GM21515 (cell line): ENCODE results near the gene TDRD10.

Experiments
- ATAC-seq: cut with Tn5 transposase; IDR thresholded peaks from one replicate; pipeline ENCODE4 v1.9.1; 2021; ENCODE audit not compliant: unreplicated experiment

The TDRD10 gene

DNA sequence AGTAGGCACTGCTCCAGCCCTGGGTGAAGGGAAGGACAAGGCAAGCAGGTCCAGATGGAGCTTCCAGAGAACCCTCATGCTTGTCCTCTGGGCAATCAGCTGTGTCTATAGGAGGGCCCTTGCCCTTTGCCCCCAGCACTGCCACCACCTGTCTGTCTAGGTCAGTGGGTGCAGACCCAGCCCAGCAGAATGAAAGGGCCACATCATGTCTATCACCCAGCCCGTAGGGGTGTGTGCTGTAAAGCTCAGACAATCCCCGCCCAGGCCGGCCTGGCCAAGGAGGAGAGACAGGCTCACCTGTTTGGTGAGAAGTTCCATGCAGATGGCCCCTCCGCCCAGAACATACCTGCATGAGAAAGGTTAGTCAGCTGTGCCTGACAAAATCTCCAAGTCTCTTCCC lies 49.5 kb downstream of the TDRD10 start:
- no peak for ATAC-seq

DNA sequence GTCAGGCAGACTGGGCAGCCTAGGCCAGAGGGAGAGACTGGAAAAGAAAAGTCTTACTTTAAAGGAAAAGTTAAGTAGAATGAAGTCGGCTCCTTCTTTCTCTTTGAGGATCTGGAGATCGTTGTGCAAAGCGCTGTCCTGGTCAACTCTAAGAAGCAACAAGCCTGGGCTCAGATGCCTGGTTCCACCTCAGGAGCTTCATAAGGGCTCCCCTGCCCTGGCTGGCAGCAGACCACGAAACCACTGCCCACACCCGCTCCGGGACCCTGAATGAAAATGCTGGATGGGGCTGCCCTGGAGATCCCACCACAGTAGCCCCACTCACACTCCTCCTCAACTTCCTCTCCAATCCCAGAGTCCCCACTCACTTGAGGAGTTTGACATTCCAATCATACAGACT lies 50.0 kb downstream of the TDRD10 start:
- ATAC-seq, result no peak

DNA sequence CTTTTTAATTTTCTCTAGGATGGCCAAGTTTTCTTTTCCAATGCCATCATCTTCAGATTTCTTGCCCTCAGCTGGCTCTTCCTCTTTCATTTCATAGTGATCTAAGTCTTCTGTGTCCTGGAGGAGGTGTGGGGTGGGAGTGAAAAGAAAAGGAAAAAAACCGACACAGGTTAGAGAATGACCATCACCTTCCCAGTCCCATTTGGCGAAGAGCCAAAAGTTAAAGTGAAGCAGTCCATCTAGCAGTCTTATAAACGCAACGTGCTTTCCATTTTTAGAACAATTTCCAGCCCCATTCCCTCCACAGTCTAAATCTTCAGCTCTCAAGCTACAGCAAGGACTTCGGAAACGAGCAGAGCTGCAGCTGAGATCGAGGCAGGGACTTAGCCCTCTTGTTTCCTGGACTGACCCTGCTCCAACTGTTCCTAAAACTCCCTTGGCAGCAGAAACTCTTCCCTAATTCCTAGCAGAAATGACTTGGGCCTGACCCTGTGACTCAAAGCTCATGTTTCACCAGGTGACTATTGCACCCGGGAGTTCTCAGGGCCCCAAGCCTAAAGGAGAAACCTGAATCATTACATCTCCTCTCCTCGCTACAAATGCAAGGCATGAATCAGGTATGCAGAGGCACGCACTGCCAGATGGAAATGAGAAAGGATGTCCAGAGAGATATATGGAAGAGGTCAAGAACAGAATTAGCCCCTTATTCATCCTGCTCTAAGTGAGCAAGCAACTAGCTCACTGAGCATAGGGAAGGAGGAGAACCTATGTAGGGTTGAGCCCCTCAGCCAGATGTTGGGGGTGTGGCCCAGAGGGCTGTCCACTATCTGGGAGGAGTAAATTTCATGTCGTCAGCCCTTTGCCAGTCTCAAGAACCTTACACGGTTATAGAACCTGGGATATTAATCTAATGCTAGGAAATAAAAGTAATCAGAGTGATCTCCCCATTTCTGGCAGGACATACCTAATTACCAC lies 51.3 kb downstream of the TDRD10 start:
- ATAC-seq, result no peak

DNA sequence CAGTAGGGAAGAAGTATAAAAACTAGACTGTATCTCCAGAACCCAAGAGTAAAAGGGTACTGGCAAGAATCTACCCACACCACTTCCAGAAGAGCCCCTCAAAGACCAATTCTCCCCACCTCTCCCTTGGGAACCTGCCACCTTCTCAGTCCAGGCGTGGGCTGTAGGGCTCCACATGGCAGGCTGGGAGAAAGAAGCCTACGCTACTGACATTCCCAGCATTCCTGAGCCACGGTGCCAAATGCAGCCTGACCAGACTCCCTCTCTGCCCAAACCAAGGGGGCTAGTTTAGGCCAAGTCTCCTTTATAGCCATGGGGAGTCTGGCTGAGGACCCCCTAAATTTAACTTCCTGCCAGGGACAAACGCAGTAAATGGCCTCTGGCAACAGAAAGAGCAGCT lies 54.4 kb downstream of the TDRD10 start:
- ATAC-seq, result no peak

DNA sequence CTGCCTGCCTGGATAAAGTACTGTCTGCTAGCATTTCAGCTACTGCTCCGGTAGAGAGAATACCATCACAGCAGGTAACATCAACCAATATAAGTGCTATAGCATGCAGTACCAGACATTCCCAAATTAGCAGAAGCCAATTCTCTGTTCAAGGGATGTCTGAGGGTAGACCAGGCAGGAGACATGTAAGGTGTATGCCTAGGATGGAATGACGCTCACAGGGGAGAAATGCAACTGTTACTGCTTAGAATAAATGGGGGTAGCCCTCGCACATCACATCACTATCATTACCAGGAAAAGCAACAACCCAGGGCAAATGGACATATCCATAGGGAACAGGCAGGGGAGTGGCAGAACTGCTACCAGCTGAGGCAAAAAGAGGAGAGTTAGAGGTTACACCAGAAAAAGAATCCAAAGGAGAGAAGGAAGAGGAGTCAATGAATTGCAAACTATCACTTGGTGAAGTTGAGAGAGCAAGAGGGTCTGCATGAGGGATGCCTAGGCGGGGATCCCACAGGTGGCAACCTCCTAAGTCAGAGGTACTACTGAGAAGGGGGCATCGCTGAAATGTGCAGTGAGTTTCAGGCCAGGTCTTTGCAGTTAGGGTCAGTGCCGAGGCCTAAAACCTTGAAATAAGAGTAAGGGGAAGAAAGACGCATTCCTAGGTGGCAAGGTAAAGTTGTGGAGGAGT lies 55.4 kb downstream of the TDRD10 start:
- no peak for ATAC-seq

DNA sequence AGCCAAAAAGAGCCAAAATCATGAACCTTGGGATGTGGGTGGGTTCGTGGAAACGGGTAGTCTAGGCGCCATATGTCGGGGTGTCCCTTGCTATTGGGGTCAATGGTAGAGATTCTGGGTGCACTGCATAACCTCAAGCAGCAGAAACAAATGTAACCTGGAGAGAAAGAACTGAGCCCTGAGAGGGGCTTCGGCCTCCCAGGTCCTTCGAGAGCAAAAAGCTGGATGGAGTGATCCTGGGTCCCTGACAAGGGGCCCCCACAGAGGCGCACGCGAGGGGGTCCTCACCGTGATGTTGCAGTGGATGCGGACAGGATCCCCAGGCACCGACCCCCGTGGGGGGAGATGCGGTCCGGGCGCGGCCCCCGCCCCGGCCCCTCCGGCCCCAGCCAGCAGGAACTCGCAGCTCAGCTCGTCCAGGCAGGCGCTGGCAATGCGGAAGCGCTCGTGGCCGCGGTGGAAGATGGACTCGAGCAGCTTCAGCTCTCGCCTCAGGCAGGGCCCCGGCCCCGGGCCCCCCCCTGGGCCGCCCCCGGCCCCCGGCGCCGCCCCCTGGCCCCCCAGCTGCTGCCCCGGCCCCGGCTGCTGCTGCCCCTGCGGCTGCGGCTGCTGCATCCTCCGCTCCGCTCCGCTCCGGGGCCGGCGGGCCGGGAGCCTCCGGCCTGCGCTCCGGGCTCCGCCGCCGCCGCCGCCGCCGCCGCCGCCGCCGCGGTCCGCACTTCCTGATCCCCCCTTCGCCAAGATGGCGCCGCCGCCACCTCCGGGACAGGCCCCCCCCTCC lies 56.1 kb downstream of the TDRD10 start, which contains the start of gene UBE2Q1:
TSS of gene UBE2Q1 (minus strand) at position 724 of the 781 bp plus-strand sequence. CDS start at position 615, 109 bp downstream.
- peak; percentile 18 for ATAC-seq

DNA sequence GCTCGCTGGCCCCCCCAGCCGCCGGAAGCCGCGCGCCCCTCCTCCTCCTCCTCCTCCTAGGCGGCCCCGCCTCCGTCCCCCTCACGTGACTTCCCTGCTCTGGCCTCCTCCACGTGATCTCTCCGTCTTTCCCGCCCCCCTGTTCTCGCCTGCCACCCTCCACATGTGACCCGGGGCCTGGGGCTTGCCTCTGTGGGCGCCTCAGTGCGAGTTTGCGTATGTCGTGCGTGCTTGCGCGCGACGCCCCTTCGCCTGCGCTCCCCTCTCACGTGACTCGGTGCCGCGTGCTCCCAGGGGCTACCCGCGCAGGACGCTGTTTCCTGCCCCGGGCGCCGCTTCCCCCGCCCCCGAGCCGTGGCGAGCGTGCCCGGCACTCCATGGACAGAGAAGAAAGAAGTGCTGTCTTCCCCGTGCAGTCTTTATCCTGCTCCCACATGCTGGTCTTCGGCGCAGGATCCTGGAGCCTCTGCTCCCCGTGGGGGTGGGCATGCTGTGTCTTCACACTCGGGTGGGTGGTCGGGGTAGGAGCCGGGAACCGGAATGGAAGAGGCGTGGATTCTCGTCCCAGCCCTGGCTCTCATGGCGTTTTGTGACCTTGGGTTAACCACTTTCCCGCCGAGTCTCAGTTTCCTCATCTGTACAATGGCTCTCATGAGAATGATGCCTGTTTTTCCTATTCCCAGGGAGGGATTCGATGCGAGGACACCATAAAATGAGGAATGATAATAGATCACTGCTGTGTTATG lies 56.9 kb downstream of the TDRD10 start:
- ATAC-seq, result peak; percentile 83

DNA sequence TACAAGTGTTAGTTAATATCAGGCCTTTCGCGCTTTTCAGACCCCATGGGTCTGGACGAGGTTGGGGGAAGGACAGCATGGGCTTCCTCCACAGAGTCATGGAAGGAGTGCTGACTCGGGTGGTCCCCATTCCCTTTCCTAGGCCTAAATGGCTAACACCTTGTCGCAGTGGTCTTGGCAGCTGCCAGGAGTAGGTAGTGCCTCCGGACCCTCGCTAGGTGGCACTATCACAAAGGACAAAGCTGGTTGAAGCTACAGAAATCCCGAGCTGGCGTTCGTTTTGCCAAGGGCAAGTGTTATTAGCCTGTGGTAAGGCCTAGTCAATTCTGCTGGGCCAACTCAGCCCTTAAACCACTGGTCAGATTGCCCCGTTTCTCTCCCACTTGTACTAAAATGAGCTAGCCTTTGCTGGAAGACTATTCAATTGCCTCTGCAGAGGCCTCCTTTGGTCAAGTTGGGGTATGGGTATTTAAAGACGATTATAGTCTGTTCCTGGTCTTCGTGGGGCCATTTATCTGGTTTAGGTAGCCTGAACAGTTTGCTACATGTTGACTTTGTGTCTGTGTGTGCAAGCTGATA lies 57.5 kb downstream of the TDRD10 start:
- ATAC-seq, result peak; percentile 45

DNA sequence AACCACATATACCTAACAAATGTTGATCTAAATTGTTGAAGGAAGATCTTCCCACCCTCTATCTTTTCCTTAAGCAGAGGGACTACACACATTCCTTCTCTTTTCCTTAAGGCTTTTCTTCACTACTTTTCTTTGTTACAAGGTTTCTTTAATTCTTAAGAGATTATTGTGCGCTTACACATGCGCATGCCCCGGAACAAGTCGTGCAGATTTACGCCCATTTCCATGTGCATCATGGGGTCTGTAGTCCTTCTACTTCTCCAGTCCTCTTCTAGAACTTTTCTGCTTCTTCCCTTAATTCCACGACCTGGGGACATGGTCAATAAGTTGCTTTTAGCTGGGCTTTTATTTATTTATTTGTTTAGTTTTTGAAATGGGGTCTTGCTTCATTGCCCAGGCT lies 63.9 kb downstream of the TDRD10 start:
- no peak for ATAC-seq

DNA sequence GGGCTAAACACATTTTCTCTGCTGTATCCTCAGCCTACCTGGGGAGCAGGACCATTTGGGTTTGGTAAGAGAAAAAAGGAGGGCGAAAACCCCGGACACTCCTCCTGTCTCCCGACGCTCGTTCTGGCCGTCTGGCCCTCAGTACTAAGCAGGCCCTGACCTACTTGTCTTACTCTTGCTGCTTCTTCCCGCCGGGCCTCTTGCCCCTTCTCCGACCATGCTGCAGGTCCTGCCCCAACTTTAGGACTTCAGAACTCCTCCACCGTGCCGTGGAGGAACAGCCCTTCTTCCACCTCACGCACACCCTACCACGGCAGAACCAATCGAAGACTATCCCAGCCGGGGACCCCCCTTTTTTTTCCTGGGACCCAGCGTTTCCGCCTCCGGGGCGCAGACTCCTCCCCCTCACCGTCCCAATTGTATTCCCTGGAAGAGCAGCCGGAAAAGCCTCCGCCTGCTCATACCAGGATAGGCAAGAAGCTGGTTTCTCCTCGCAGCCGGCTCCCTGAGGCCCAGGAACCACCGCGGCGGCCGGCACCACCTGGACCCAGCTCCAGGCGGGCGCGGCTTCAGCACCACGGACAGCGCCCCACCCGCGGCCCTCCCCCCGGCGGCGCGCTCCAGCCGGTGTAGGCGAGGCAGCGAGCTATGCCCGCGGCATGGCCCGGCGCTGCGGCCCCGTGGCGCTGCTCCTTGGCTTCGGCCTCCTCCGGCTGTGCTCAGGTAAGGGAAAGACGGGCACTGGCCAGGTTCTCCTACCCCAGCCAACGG lies 65.6 kb downstream of the TDRD10 start, which contains the start of gene CHRNB2:
TSS of gene CHRNB2 (plus strand) at position 393 of the 771 bp plus-strand sequence. CDS start at position 660, 267 bp downstream.
- no peak for ATAC-seq

DNA sequence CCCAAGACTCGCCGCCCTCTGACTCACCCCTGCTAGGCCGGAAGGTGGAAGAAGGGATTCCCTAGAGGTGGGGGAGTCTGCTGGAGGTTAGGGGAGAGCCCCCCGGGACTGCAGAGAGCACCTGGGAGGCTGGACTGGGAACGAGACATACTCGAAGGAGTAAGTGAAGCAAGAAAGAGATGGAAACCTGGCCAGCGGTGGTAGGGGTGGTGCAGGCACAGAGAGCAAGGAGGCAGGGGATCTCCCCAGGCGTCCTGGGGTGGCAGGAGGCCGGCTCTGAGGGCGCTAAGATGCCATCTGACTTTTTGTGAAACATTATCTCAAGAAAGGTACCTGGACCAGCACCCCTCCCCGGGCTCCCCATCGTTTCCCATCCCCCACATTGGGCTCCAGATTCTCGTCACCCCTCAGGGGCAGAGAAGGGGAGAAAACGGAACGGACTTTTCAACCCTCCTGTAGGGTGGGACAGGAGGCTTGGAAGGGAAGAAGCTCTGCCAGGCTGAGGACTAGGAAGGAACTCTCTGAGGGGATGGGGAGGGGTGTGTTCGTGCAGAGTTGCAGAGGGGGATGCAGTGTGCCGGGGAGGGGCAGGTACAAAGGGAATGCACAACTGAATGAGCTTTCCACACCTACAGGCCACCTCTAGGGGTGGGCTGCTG lies 66.3 kb downstream of the TDRD10 start:
- ATAC-seq, result no peak

DNA sequence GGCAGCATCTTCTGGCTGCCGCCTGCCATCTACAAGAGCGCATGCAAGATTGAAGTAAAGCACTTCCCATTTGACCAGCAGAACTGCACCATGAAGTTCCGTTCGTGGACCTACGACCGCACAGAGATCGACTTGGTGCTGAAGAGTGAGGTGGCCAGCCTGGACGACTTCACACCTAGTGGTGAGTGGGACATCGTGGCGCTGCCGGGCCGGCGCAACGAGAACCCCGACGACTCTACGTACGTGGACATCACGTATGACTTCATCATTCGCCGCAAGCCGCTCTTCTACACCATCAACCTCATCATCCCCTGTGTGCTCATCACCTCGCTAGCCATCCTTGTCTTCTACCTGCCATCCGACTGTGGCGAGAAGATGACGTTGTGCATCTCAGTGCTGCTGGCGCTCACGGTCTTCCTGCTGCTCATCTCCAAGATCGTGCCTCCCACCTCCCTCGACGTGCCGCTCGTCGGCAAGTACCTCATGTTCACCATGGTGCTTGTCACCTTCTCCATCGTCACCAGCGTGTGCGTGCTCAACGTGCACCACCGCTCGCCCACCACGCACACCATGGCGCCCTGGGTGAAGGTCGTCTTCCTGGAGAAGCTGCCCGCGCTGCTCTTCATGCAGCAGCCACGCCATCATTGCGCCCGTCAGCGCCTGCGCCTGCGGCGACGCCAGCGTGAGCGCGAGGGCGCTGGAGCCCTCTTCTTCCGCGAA lies 69.4 kb downstream of the TDRD10 start:
- no peak for ATAC-seq

DNA sequence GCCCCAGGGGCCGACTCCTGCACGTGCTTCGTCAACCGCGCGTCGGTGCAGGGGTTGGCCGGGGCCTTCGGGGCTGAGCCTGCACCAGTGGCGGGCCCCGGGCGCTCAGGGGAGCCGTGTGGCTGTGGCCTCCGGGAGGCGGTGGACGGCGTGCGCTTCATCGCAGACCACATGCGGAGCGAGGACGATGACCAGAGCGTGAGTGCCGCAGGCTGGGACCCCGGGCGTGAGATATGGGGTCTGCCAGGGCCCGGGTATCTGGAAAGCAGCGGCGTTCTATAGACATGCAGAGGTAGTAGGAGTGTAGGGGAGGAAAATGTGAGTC lies 69.9 kb downstream of the TDRD10 start:
- ATAC-seq, result no peak

DNA sequence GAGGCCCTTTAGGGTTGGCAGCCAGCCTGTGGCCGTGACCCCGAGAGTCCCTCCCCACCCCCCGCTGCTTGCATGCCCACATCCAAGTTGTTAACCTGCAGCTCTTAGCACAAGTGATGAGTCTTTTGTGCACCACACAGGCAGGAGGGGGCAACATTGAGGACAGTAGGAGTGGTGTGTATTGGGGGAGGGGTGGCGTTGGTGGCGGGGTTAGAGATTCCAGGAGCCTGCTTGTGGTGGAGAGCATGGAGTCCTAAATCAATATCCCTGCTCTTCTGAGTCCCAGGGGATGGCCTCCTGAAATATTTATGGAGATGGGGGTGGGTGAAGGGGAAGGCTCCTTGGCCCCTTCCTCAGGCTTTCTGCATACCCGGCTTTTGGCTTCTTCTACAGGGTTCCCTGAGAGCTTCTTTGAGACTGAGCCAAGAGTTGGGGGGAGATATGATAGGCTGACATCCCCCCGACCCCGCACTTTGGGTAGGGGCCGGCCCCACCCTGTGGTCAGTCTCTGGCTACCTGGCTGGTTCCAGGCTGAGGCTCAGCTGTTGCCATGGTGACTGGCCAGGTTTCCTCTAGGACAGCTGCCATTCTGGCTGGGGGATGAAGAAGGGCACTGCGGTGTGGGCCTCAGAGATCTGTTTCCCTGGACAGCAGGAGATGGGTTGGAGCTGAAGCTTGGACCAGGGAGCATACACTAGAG lies 70.6 kb downstream of the TDRD10 start:
- no peak for ATAC-seq

DNA sequence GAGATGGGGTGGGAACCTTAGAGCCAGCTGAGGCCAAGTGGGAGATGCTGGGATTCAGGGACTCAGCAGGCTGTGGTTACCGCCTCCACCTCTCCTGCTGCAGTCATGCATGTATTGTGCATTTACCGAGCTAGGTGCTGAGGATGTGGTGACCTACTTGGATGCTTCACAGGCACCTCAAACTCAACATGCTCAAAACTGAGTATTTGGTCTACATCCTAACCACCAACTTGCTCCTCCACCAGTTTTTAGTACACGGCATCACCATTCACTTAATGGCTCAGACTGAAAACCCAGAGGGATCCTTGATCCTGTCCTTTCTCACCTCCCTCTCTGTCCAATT lies 71.1 kb downstream of the TDRD10 start:
- ATAC-seq, result no peak

DNA sequence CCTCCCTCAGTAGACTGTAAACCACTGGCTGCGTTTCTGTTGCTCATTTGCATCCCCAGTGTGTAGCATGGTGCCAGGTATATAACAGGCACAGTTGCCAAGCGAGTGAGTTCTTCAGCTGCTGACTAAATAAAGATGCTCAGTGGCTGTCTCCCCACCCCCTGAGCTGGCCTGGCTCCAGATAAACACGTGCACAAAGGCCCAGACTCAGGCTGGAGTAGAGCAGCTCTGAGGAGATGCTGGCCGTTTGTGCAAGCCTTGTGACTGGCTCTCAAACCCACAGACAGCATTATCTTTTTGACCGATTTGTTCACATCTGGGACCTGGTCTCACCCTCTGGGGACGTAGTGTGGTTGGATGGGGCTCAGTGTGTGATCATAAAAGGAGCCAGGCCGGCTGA lies 72.7 kb downstream of the TDRD10 start:
- no peak for ATAC-seq

DNA sequence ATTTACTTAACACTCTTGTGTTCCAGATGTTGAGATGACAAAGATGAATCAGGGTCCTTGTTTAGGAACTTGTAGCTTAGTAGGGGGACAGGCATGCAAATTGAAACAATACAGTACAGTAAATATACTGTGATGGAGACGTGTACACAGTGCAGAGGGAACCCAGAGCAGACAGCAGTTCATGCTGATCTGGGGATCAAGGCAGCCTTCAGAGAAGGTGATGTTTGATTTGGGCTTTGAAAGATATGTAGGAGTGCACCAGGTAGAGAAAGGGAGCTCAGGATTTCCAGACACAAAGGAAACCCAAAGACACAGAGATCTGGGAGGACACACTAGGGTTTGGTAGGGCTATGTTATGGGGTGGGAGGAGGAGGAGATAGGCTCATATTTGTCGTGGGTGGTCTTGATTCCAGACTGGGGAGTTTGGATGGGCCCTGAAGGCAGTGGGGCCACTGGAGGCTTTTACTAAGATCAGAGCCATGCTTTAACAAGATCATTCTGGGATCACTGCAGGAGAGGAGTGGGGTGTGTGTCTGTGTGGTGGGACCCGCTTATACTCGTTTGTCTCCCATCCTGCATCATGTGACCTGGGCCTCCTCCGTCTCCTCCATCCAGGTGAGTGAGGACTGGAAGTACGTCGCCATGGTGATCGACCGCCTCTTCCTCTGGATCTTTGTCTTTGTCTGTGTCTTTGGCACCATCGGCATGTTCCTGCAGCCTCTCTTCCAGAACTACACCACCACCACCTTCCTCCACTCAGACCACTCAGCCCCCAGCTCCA lies 73.3 kb downstream of the TDRD10 start:
- no peak for ATAC-seq
